PC-9 (cell line): ENCODE results near the gene GDF7. TPM values are rescaled to one million over a fixed set of nuclear protein-coding genes. Genes with fewer than 3 reads are reported as not detected.

Experiments used
- BruUV-seq: library from RNA; stranded (reverse); fragments of 400-500 nt; replicated peaks from 2 replicates; lab custom pipeline; 2021; lab: Mats Ljungman, UMichigan
- CTCF ChIA-PET: fragments of 300-600 bp; sonication (Branson Sonifier 250); formaldehyde crosslinking; loops from one replicate; lab custom pipeline; 2022; ENCODE audit warnings: antibody characterized with exemption; lab: Charles Lee
- POLR2A ChIA-PET: fragments of 300-600 bp; sonication (Branson Sonifier 250); formaldehyde crosslinking; loops from one replicate; lab custom pipeline; 2022; ENCODE audit warnings: antibody characterized with exemption; ENCODE audit not compliant: unreplicated experiment; lab: Charles Lee
- DNase-seq, 2 experiments: peaks; one replicate each; pipeline versions ENCODE4 v3.0.0 to v3.0.0-alpha.2; 2015 to 2022; ENCODE audit warnings: mixed read lengths in 1 of 2
- H2AFZ ChIP-seq: fragments of 200-600 bp; sonication (generic); 2 replicates; pipeline ENCODE4 v1.8.1; 2017; ENCODE audit warnings: antibody characterized with exemption
- H3F3A ChIP-seq: fragments of 200-600 bp; sonication (generic); 2 replicates; pipeline ENCODE4 v1.8.1; 2017; ENCODE audit warnings: antibody characterized with exemption, mild to moderate bottlenecking, low read depth; ENCODE audit not compliant: insufficient read depth
- H3K27ac ChIP-seq: fragments of 200-600 bp; sonication (generic); 2 replicates; pipeline ENCODE4 v1.6.1; 2016; ENCODE audit warnings: mixed run types
- H3K27me3 ChIP-seq: fragments of 200-600 bp; sonication (generic); 2 replicates; pipeline ENCODE4 v1.6.1; 2016; ENCODE audit warnings: low read depth, mixed run types; ENCODE audit not compliant: insufficient read depth
- H3K36me3 ChIP-seq: fragments of 200-600 bp; sonication (generic); 2 replicates; pipeline ENCODE4 v1.6.1; 2016; ENCODE audit warnings: low read depth, mixed run types
- H3K4me1 ChIP-seq: fragments of 200-600 bp; sonication (generic); replicated peaks from 2 replicates; pipeline ENCODE4 v1.6.1; 2016; ENCODE audit warnings: mixed run types; ENCODE audit not compliant: insufficient read depth
- H3K4me2 ChIP-seq: fragments of 200-600 bp; sonication (generic); 2 replicates; pipeline ENCODE4 v1.6.1; 2017; ENCODE audit warnings: mixed run types
- H3K4me3 ChIP-seq: fragments of 200-600 bp; sonication (generic); 2 replicates; pipeline ENCODE4 v1.6.1; 2016; ENCODE audit warnings: mixed run types
- H3K79me2 ChIP-seq: fragments of 200-600 bp; sonication (generic); 2 replicates; pipeline ENCODE4 v1.6.1; 2017; ENCODE audit warnings: low read depth, mixed run types
- H3K9me2 ChIP-seq: fragments of 200-600 bp; sonication (generic); 2 replicates; pipeline ENCODE4 v1.8.1; 2017; ENCODE audit warnings: mild to moderate bottlenecking; ENCODE audit not compliant: insufficient read depth
- H3K9me3 ChIP-seq: fragments of 200-600 bp; sonication (generic); 2 replicates; pipeline ENCODE4 v1.8.1; 2016; ENCODE audit warnings: low read depth; ENCODE audit not compliant: insufficient read depth
- H4K20me1 ChIP-seq: fragments of 200-600 bp; sonication (generic); 2 replicates; pipeline ENCODE4 v1.8.1; 2017; ENCODE audit not compliant: insufficient read depth
- CTCF ChIP-seq: fragments of 200-600 bp; sonication (generic); conservative IDR thresholded peaks from 2 replicates; pipeline ENCODE4 v1.6.1; 2017; ENCODE audit warnings: mixed run types, antibody characterized with exemption, mild to moderate bottlenecking, moderate library complexity
- EZH2 ChIP-seq: fragments of 200-600 bp; sonication (generic); IDR thresholded peaks from 2 replicates; pipeline ENCODE4 v1.8.0; 2017; ENCODE audit warnings: antibody characterized with exemption, low read depth
- intact Hi-C: fragments of 100-400 bp; cut with micrococcal nuclease; formaldehyde crosslinking; loops from one replicate; pipeline ENCODE4 v1.10.0; 2022; ENCODE audit not compliant: unreplicated experiment
- total RNA-seq: library from RNA; stranded (reverse); gene quantifications from 2 replicates; pipeline ENCODE4 v1.2.3, GENCODE V29; 2021

GDF7 gene
- total RNA-seq, 1 experiment from 2014 or later: 0.04 TPM

GRCh38 chr2:20724500-20725053 is 57.6 kb downstream of the GDF7 start:
- H3K4me1 ChIP-seq: peaks cover 16% of the 10 kb centered on the region
- POLR2A ChIA-PET: no interaction called here
- BruUV-seq: no TSS peak
- peaks cover 3% of the 10 kb centered on the region; the same call in 1 of the 2 replicates for H3K79me2 ChIP-seq
- H3K9me3 ChIP-seq: no peaks in the 10 kb centered on the region
- no peaks in the 10 kb centered on the region for H4K20me1 ChIP-seq
- H3K4me2 ChIP-seq: no peak overlapping the region
- no peak for DNase-seq
- no peak overlapping the region for H3K27ac ChIP-seq
- no peak overlapping the region for H3K4me3 ChIP-seq
- intact Hi-C loops: no loop called here
- no peak overlapping the region for H2AFZ ChIP-seq
- H3K27me3 ChIP-seq: no peaks in the 10 kb centered on the region
- H3K36me3 ChIP-seq: no peaks in the 10 kb centered on the region
- no peak for TF ChIP-seq CTCF
- H3K9me2 ChIP-seq: no peaks in the 10 kb centered on the region
- 0 out of 2 replicates have a peak, but pooled peaks cover under 1% of the 10 kb centered on the region for H3F3A ChIP-seq
- CTCF ChIA-PET: no interaction called here

- H3K27me3 ChIP-seq: no peaks in the 10 kb centered on the region
- H3F3A ChIP-seq: no peaks in the 10 kb centered on the region
- no peak overlapping the region for H3K4me3 ChIP-seq
- no peak overlapping the region for H2AFZ ChIP-seq
- H3K79me2 ChIP-seq: peaks cover 3% of the 10 kb centered on the region; the same call in 1 of the 2 replicates
- no peaks in the 10 kb centered on the region for H3K9me3 ChIP-seq
- TF ChIP-seq EZH2 (no peak), CTCF (no peak)
- peaks cover 21% of the 10 kb centered on the region for H3K4me1 ChIP-seq
- BruUV-seq: no TSS peak
- CTCF ChIA-PET: no interaction called here
- H3K4me2 ChIP-seq: no peak overlapping the region
- intact Hi-C loops: no loop called here
- no peak overlapping the region for H3K27ac ChIP-seq
- no peaks in the 10 kb centered on the region for H4K20me1 ChIP-seq
- POLR2A ChIA-PET: no interaction called here
- H3K36me3 ChIP-seq: no peaks in the 10 kb centered on the region
- H3K9me2 ChIP-seq: no peaks in the 10 kb centered on the region
- DNase-seq: no peak
Observed at GRCh38 chr2:20725782-20726181, 58.8 kb downstream of the GDF7 start.

GRCh38 chr2:20726913-20727312 is 60.0 kb downstream of the GDF7 start:
- CTCF ChIA-PET: no interaction called here

More at GRCh38 chr2:20726913-20727312, 60.0 kb downstream of the GDF7 start:
- no peaks in the 10 kb centered on the region for H3K36me3 ChIP-seq
- H3K27ac ChIP-seq: no peak overlapping the region
- intact Hi-C loops: no loop called here
- no peaks in the 10 kb centered on the region for H3K9me2 ChIP-seq
- TF ChIP-seq EZH2: no peak
- TF ChIP-seq CTCF: no peak
- no peaks in the 10 kb centered on the region for H3F3A ChIP-seq
- peaks cover 21% of the 10 kb centered on the region for H3K4me1 ChIP-seq
- no TSS peak for BruUV-seq
- no peak overlapping the region for H3K4me2 ChIP-seq
- H3K9me3 ChIP-seq: no peaks in the 10 kb centered on the region
- no peaks in the 10 kb centered on the region for H3K27me3 ChIP-seq
- no peak for DNase-seq
- H3K79me2 ChIP-seq: no peaks in the 10 kb centered on the region
- H3K4me3 ChIP-seq: no peak overlapping the region
- no peak overlapping the region for H2AFZ ChIP-seq
- H4K20me1 ChIP-seq: no peaks in the 10 kb centered on the region
- POLR2A ChIA-PET: no interaction called here
